Spleen (tissue), 11 donors: Measurements from ENCODE around the gene BCORL1. TPM values are rescaled to one million over a fixed set of nuclear protein-coding genes. Genes with fewer than 3 reads are reported as not detected.

ENCODE experiments used
- DNase-seq: peaks from one replicate; pipeline ENCODE4 v3.0.0-alpha.2; 2020
- H3K27ac ChIP-seq, 8 donors: fragments of 200-600 bp; sonication (generic) in 7 of 8; 1 replicate in 4 of 8; 2 replicates in 4 of 8; pipeline versions ENCODE4 v1.5.0 to v1.8.0; 2016 to 2021; ENCODE audit warnings: inconsistent platforms in 4 of 8, mild to moderate bottlenecking in 4 of 8, moderate library complexity in 1 of 8
- H3K27me3 ChIP-seq, 7 donors: fragments of 200-600 bp; sonication (generic) in 6 of 7; replicated peaks in 1 of 7; 1 replicate in 4 of 7; 2 replicates in 3 of 7; pipeline versions ENCODE4 v1.5.0 to v1.8.0; 2016 to 2021; ENCODE audit warnings: inconsistent platforms in 3 of 7, mild to moderate bottlenecking in 1 of 7
- H3K36me3 ChIP-seq, 6 donors: fragments of 200-600 bp; sonication (generic) in 5 of 6; 1 replicate in 4 of 6; 2 replicates in 2 of 6; pipeline versions ENCODE4 v1.5.0 to v1.8.0; 2016 to 2021; ENCODE audit warnings: inconsistent platforms in 2 of 6
- H3K4me1 ChIP-seq, 6 donors: fragments of 200-600 bp; sonication (generic) in 5 of 6; 1 replicate in 3 of 6; 2 replicates in 3 of 6; pipeline versions ENCODE4 v1.5.0 to v1.8.0; 2016 to 2021; ENCODE audit warnings: inconsistent platforms in 3 of 6
- H3K4me3 ChIP-seq, 8 donors: fragments of 200-600 bp; sonication (generic) in 7 of 8; 1 replicate in 4 of 8; 2 replicates in 4 of 8; pipeline versions ENCODE4 v1.5.0 to v1.8.0; 2016 to 2021; ENCODE audit warnings: inconsistent platforms in 4 of 8, mild to moderate bottlenecking in 4 of 8, moderate library complexity in 2 of 8
- H3K9me3 ChIP-seq, 8 donors: fragments of 200-600 bp; sonication (generic) in 7 of 8; 1 replicate in 4 of 8; 2 replicates in 4 of 8; pipeline versions ENCODE4 v1.5.0 to v1.8.0; 2016 to 2021; ENCODE audit warnings: inconsistent platforms in 4 of 8
- CTCF ChIP-seq, 11 experiments: fragments of 200-600 bp in 7 of 11; fragments of 450-650 bp in 4 of 11; sonication (generic) in 4 of 11; IDR thresholded peaks in 8 of 11; conservative IDR thresholded peaks in 3 of 11; 1 replicate in 7 of 11; 2 replicates in 4 of 11; pipeline versions ENCODE4 v1.4.0 to v1.8.0; 2016 to 2021; ENCODE audit warnings: antibody characterized with exemption in 11 of 11, inconsistent platforms in 4 of 11, mild to moderate bottlenecking in 1 of 11
- POLR2A ChIP-seq, 3 donors: fragments of 450-650 bp; IDR thresholded peaks; one replicate each; pipeline ENCODE4 v1.5.1; 2017; ENCODE audit warnings: antibody characterized with exemption in 3 of 3, mild to moderate bottlenecking in 1 of 3
- POLR2AphosphoS5 ChIP-seq, 3 donors: sonication (generic); formaldehyde crosslinking; IDR thresholded peaks; one replicate each; pipeline ENCODE4 v1.5.1; 2017; ENCODE audit warnings: antibody characterized with exemption in 3 of 3
- WGBS, 5 donors: extraction: QIAGEN DNeasy Blood & Tissue Kit in 3 of 5; methylation state at CpG; one replicate each; pipeline versions ENCODE4 v1.1.5 to v1.1.7; 2013 to 2018; 5-methylcytosine and 5-hydroxymethylcytosine counted together
- intact Hi-C: fragments of 100-400 bp; cut with DNase I; formaldehyde crosslinking; loops from one replicate; pipeline ENCODE4 v1.15.0; 2023; ENCODE audit warnings: low total_unique reads
- polyA plus RNA-seq, 3 donors: library from polyadenylated mRNA; stranded (reverse); fragments of 200-250 nt; gene quantifications; one replicate each; pipeline ENCODE4 v1.2.1, GENCODE V29; 2013
- total RNA-seq, 7 donors: library from RNA; depleted of rRNA in 3 of 7; stranded (reverse); fragments of >200 nt in 3 of 7; fragmentation: NEBNext Ultra II Directional in 4 of 7; extraction: Animal tissue kit (Norgen Biotek cat#: 25700) in 4 of 7; gene quantifications; one replicate each; pipeline versions ENCODE4 v1.1.0 to v1.2.1, GENCODE V29; 2016 to 2021
- donor health status: healthy with polysubstance abuse.
- donor health status: DM: no; HTN: no; CAD: no; lungs with moderate emphysema.
- donor health status: DM: no; HTN: no; CAD: no.
- donor health status: Bipolar disorder and iron deficiency.
- donor health status: healthy.
- donor health status: DM: no; HTN: no; CAD: no.
- donor health status: DM: yes; HTN: yes; CAD: no.

BCORL1 gene
- total and polyA plus RNA-seq, 10 donors: 0.85 to 18.1 (median 12.3) TPM

GRCh38 chrX:130047416-130047815 is 65.0 kb downstream of the BCORL1 start:
- Histone ChIP-seq H3K27me3 (no peaks in the 10 kb centered on the region), H3K36me3 (peaks cover 0 to 100% (median 26%) of the 10 kb centered on the region in 6 donors), H3K9me3 (peaks cover 0 to 7% (median 0%) of the 10 kb centered on the region in 8 donors), H3K27ac (no peak overlapping the region), H3K4me3 (no peak overlapping the region), H3K4me1 (no peaks in the 10 kb centered on the region)
- no peak for TF ChIP-seq CTCF (IDR thresholded peaks at IDR 0.05 in 8 of 11, conservative IDR thresholded peaks at IDR 0.05 in 3 of 11)
- TF ChIP-seq POLR2A (IDR thresholded peaks at IDR 0.05): no peak
- no peak for DNase-seq
- WGBS, 5 donors: 83 to 100% (median 98%) methylated on average over 3 to 5 of the region's 5 CpGs
- intact Hi-C loops: no loop called here

GRCh38 chrX:130048686-130049222 is 66.3 kb downstream of the BCORL1 start:
- 68 to 100% (median 97%) methylated on average over 4 of the region's 4 CpGs for WGBS, 5 donors
- no peak overlapping the region for H3K27ac ChIP-seq
- no peak for DNase-seq
- H3K27me3 ChIP-seq: no peaks in the 10 kb centered on the region
- intact Hi-C loops: no loop called here
- H3K9me3 ChIP-seq: peaks cover 0 to 7% (median 0%) of the 10 kb centered on the region in 8 donors
- no peaks in the 10 kb centered on the region for H3K4me1 ChIP-seq
- H3K36me3 ChIP-seq: peaks cover 0 to 100% (median 37%) of the 10 kb centered on the region in 6 donors
- H3K4me3 ChIP-seq: no peak overlapping the region
- TF ChIP-seq CTCF (IDR thresholded peaks at IDR 0.05 in 8 of 11, conservative IDR thresholded peaks at IDR 0.05 in 3 of 11): no peak
- TF ChIP-seq POLR2A (IDR thresholded peaks at IDR 0.05): no peak
- TF ChIP-seq POLR2AphosphoS5 (IDR thresholded peaks at IDR 0.05): no peak

GRCh38 chrX:130049821-130050220 is 67.4 kb downstream of the BCORL1 start:
- Histone ChIP-seq H3K36me3 (peaks cover 0 to 100% (median 36%) of the 10 kb centered on the region in 6 donors), H3K4me3 (no peak overlapping the region), H3K27ac (no peak overlapping the region), H3K4me1 (no peaks in the 10 kb centered on the region), H3K27me3 (no peaks in the 10 kb centered on the region), H3K9me3 (peaks cover 0 to 7% (median 0%) of the 10 kb centered on the region in 8 donors)
- intact Hi-C loops: loop anchor here (10.0 kb wide), 1 partner anchor 435 kb away; no protein-coding TSS in a partner anchor
- WGBS, 5 donors: 87 to 96% (median 90%) methylated on average over 8 of the region's 8 CpGs
- DNase-seq: no peak
- TF ChIP-seq POLR2A (IDR thresholded peaks at IDR 0.05): no peak
- no peak for TF ChIP-seq CTCF (IDR thresholded peaks at IDR 0.05 in 8 of 11, conservative IDR thresholded peaks at IDR 0.05 in 3 of 11)
- TF ChIP-seq POLR2AphosphoS5 (IDR thresholded peaks at IDR 0.05): no peak

GRCh38 chrX:130051176-130051845 is 68.9 kb downstream of the BCORL1 start:
- TF ChIP-seq POLR2A (IDR thresholded peaks at IDR 0.05): no peak
- TF ChIP-seq POLR2AphosphoS5 (IDR thresholded peaks at IDR 0.05): no peak
- no peak for TF ChIP-seq CTCF (IDR thresholded peaks at IDR 0.05 in 8 of 11, conservative IDR thresholded peaks at IDR 0.05 in 3 of 11)
- WGBS, 5 donors: 81 to 96% (median 93%) methylated on average over 10 to 12 of the region's 12 CpGs
- Histone ChIP-seq H3K4me1 (no peaks in the 10 kb centered on the region), H3K27me3 (no peaks in the 10 kb centered on the region), H3K27ac (no peak overlapping the region), H3K9me3 (peaks cover 0 to 7% (median 0%) of the 10 kb centered on the region in 8 donors), H3K4me3 (no peak overlapping the region), H3K36me3 (peaks cover 0 to 100% (median 37%) of the 10 kb centered on the region in 6 donors)
- DNase-seq: no peak
- intact Hi-C loops: loop anchor here (10.0 kb wide), 1 partner anchor 437 kb away; no protein-coding TSS in a partner anchor
